Measurements from ENCODE around the gene RNF152.

The RNF152 gene, protein sequence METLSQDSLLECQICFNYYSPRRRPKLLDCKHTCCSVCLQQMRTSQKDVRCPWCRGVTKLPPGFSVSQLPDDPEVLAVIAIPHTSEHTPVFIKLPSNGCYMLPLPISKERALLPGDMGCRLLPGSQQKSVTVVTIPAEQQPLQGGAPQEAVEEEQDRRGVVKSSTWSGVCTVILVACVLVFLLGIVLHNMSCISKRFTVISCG

DNA sequence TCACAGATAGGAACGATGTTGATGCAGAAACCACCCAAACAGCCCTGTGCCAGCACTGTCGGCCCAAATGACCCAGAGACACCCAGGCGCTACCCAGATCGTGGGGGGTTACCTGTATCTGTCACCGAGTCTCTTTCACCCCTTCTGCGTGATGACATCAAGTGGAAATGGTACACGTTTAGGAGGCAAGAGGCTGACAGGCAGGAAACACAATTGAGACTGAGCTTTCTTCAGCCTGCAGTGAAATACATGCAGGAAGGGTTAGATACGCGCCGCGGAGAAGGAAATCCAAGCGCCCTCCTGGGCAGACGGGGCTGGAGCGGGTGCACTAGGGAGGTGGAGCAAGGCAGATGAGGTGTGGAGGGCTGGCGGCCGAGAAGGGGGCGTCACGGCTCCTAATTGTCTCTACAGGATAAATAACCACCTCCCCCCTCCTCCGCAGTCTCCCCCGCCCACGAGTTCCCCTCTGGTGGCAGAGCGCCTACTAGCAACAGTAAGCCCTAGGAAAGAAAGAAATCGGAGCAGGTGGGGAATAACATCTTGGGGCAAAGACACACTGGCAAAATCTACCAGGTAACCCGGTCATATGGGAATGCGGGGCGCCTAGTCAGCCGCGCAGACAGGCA, at the start of gene RNF152:
RNF152 (minus strand) TSS at position 325 of the 626 bp plus-strand sequence. CDS start 76,544 bp downstream, outside the sequence.
- in situ Hi-C loops (cut with MboI; ENCODE audit: low pct_unique_long_range_greater_than_20kb, low sequenced_read_pairs, unreplicated experiment): no loop called here
- TF ChIP-seq, protein P1, sequence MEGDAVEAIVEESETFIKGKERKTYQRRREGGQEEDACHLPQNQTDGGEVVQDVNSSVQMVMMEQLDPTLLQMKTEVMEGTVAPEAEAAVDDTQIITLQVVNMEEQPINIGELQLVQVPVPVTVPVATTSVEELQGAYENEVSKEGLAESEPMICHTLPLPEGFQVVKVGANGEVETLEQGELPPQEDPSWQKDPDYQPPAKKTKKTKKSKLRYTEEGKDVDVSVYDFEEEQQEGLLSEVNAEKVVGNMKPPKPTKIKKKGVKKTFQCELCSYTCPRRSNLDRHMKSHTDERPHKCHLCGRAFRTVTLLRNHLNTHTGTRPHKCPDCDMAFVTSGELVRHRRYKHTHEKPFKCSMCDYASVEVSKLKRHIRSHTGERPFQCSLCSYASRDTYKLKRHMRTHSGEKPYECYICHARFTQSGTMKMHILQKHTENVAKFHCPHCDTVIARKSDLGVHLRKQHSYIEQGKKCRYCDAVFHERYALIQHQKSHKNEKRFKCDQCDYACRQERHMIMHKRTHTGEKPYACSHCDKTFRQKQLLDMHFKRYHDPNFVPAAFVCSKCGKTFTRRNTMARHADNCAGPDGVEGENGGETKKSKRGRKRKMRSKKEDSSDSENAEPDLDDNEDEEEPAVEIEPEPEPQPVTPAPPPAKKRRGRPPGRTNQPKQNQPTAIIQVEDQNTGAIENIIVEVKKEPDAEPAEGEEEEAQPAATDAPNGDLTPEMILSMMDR (IDR thresholded peaks at IDR 0.05; ENCODE audit: extremely low read depth, insufficient read depth, missing control alignments): no peak
- no peak for DNase-seq (ENCODE audit: low spot score)

DNA sequence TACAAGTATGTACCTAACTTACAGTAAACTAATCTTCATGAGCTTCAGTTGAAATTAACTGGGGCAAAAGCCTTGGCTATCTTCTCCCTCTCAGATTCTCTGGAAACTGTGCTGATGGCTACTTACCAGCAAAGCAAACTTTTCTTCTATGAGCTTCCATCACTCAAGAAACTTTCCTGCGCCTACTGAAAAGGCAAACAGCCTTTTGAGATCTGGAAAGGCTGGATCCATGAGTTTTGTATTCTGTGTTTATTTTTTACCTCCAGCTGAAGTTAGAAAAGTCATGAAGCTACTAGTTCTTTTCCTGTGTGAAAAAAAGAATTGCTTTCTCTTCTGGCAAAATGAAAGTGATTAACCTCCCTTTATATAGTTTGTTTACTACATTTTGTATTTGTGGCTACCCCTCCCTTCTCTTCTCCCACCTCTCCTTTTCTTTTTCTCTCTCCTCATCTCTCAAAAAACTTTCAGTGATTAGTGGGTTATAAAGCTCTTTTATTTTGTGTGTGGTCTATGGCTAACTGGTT, 49.2 kb upstream of the RNF152 start:
- TF ChIP-seq, protein P1 (IDR thresholded peaks at IDR 0.05; ENCODE audit: extremely low read depth, insufficient read depth, missing control alignments): no peak
- in situ Hi-C loops (cut with MboI; ENCODE audit: low pct_unique_long_range_greater_than_20kb, low sequenced_read_pairs, unreplicated experiment): no loop called here
- no peak for DNase-seq (ENCODE audit: low spot score)

DNA sequence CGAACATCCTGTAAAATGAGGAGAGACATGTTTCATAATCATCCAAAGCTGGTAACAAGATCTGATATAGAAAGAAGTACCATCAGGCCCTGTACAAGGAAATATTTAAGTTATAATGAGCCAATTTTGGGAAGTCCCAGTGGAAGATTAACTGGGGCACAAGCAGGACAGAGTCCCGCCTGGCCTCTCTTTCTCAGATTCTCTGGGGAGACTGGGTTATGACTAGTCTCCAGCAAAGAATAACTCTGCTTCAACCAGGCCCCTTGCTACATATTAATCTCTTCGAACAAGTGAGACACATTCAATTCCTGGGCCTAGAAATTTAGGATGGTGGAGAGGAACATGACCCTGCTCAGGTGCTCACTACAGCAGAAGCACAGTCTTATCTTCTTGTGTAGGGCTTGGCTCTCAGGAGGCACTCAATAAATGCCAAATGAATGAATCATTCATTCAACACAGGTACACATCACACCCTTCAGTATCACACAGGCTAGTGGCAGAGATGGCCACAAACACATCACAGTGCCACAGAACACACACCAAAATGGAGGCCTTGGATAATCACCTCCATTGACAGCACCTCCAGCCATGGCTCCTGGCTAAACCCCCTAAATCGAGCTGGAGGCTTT, 46.4 kb upstream of the RNF152 start:
- in situ Hi-C loops (cut with MboI; ENCODE audit: low pct_unique_long_range_greater_than_20kb, low sequenced_read_pairs, unreplicated experiment): no loop called here
- no peak for DNase-seq (ENCODE audit: low spot score)
- TF ChIP-seq, protein P1 (IDR thresholded peaks at IDR 0.05; ENCODE audit: extremely low read depth, insufficient read depth, missing control alignments): no peak

DNA sequence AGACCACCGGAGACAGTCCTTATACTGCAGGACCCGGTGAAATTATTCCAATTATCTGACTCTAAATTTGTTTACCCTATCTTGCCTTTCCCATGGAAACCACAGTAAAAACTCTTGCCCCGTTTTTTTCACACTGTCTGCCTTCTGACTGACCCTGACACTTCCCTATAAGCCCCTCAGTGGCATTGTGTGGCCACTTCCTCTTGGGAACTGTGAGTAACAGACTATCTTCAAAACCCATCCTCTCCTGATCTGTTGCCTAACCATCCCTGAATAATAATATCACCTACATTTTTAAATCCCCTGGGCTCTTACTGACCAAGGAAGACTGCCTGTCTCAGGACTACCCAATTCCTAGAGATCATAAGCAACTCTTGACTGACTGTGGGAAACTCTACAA, 42.6 kb upstream of the RNF152 start:
- DNase-seq (ENCODE audit: low spot score): no peak
- in situ Hi-C loops (cut with MboI; ENCODE audit: low pct_unique_long_range_greater_than_20kb, low sequenced_read_pairs, unreplicated experiment): no loop called here
- TF ChIP-seq, protein P1 (IDR thresholded peaks at IDR 0.05; ENCODE audit: extremely low read depth, insufficient read depth, missing control alignments): no peak

DNA sequence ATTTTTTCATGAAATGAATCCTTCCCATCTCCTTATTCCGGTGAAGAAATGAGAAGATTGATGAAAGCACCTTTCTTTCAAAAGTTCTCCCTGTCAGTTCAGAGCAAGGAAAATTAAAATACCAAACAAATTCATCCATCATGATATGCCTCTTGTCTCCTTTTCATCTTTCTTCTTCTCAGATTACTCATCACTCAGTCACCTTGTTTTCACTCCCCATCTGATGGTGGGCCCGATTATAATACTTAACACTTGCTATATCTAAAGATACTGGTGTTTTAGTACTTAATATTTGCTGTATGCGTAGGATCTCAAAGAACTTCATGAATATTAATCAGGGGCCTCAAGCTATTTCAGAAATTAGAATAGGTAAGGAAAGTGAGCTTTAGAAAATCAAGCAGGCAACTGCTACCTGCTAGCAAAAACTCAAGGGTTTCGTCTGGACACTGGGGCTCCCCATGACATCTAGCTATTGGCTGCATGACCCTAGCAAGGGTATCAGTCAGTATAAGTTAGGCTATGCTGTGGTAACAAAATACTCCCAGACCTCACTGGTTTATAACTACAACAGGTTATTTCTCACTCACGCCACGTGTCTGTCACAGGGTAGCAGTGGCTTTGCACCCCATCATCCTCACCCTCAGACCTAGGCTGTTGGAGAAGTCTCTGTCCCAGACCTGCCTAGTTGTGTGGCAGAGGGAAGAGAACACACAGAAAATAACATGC, 39.0 kb upstream of the RNF152 start:
- TF ChIP-seq, protein P1 (IDR thresholded peaks at IDR 0.05; ENCODE audit: extremely low read depth, insufficient read depth, missing control alignments): no peak
- in situ Hi-C loops (cut with MboI; ENCODE audit: low pct_unique_long_range_greater_than_20kb, low sequenced_read_pairs, unreplicated experiment): no loop called here
- DNase-seq (ENCODE audit: low spot score): no peak

DNA sequence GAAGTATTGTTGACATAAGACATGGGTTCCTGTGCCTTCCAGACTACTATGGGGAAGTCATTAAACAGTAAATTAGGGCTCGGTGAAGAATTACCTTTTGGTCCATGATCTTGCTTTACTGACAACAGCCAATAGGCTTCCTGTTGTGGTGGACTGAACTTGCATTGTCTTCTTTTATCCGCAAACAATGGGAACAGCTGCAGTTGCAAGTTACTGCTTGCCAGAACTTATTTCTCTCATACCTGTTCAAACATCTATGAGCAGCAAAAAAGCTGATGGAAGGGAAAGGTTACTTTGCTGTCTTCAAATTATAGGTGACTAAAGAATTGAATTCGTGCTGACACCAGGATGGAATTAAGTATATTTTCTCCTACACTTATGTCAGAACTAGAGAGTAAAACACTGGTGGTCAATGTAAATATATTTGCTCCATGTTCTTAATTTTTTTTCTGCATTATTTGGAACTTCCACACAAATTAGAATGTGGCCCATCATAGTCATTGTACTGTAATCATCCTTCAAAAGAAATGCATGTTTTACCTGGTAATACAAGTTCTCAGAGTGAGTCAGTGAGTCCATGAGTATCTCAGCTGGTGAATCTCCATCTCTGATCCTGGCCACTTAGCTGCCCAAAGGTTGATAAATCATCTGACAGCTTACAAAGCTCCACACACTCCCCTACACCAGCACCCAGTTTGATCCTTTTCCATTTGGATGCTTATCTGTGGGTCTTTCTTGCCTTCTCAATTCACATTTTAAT, 37.3 kb upstream of the RNF152 start:
- in situ Hi-C loops (cut with MboI; ENCODE audit: low pct_unique_long_range_greater_than_20kb, low sequenced_read_pairs, unreplicated experiment): no loop called here
- DNase-seq (ENCODE audit: low spot score): no peak
- TF ChIP-seq, protein P1 (IDR thresholded peaks at IDR 0.05; ENCODE audit: extremely low read depth, insufficient read depth, missing control alignments): no peak

All from GM13977 (cell line).